ENCODE results near the gene SLC48A1. TPM values are rescaled to one million over a fixed set of nuclear protein-coding genes. Genes with fewer than 3 reads are reported as not detected.
"Not testable (repeated sequence)": the region's sequence is repeated elsewhere in the genome, so short reads cannot be mapped to it uniquely, and the experiment has no call there.

The SLC48A1 gene
- total and polyA plus RNA-seq, 4 donors: 6.1 to 15.4 (median 9.3) TPM

GRCh38 chr12:47808574-47809365 is 35.7 kb downstream of the SLC48A1 start:
- Histone ChIP-seq H3K9ac (ENCODE audit: low read depth in 1 of 2, low read length in 2 of 2) (no peak overlapping the region), H3K4me3 (ENCODE audit: low read depth in 1 of 3, low read length in 3 of 3) (no peak overlapping the region)

GRCh38 chr12:47809518-47809917 is 36.5 kb downstream of the SLC48A1 start:
- 92% methylated on average over 9 of the region's 9 CpGs for WGBS
- H3K27ac ChIP-seq (ENCODE audit: low read depth in 1 of 2, low read length in 2 of 2): not testable (repeated sequence)
- peaks cover 2 to 25% (median 7%) of the 10 kb centered on the region in 4 donors for H3K4me1 ChIP-seq (ENCODE audit: control insufficient read depth in 4 of 4, insufficient read depth in 4 of 4, low read length in 3 of 4)

More at GRCh38 chr12:47808574-47809365, 35.7 kb downstream of the SLC48A1 start:
- Histone ChIP-seq H3K4me1 (ENCODE audit: control insufficient read depth in 4 of 4, insufficient read depth in 4 of 4, low read length in 3 of 4) (peaks cover 2 to 21% (median 7%) of the 10 kb centered on the region in 4 donors), H3K27ac (ENCODE audit: low read depth in 1 of 2, low read length in 2 of 2) (peak overlapping the region; percentile 42 to 57), H3K36me3 (ENCODE audit: control insufficient read depth in 4 of 4, insufficient read depth in 3 of 4, low read depth in 1 of 4, low read length in 3 of 4) (no peaks in the 10 kb centered on the region), H3K27me3 (ENCODE audit: control insufficient read depth in 4 of 4, insufficient read depth in 4 of 4, low read length in 3 of 4) (no peaks in the 10 kb centered on the region), H3K9me3 (ENCODE audit: control insufficient read depth in 4 of 4, low read length in 3 of 4) (no peaks in the 10 kb centered on the region)
- 70% methylated on average over 9 of the region's 9 CpGs for WGBS
- TF ChIP-seq FOXA2 (IDR thresholded peaks at IDR 0.05) (no peak), REST (IDR thresholded peaks at IDR 0.05) (no peak), RAD21 (IDR thresholded peaks at IDR 0.05) (no peak), TAF1 (conservative IDR thresholded peaks at IDR 0.05) (no peak), HNF4A (conservative IDR thresholded peaks at IDR 0.05) (no peak), ZBTB33 (IDR thresholded peaks at IDR 0.05) (no peak)
- no peak for DNase-seq (ENCODE audit: low spot score)

GRCh38 chr12:47811072-47811396 is 38.0 kb downstream of the SLC48A1 start:
- H3K9ac ChIP-seq (ENCODE audit: low read depth in 1 of 2, low read length in 2 of 2): no peak overlapping the region
- no peaks in the 10 kb centered on the region for H3K36me3 ChIP-seq (ENCODE audit: control insufficient read depth in 4 of 4, insufficient read depth in 3 of 4, low read depth in 1 of 4, low read length in 3 of 4)
- no peaks in the 10 kb centered on the region for H3K27me3 ChIP-seq (ENCODE audit: control insufficient read depth in 4 of 4, insufficient read depth in 4 of 4, low read length in 3 of 4)
- H3K4me3 ChIP-seq (ENCODE audit: low read depth in 1 of 3, low read length in 3 of 3): no peak overlapping the region
- no peak for TF ChIP-seq HNF4G (IDR thresholded peaks at IDR 0.05)
- no peak for TF ChIP-seq FOXA2 (IDR thresholded peaks at IDR 0.05)
- TF ChIP-seq RAD21 (IDR thresholded peaks at IDR 0.05): no peak
- no peak for TF ChIP-seq GABPA (IDR thresholded peaks at IDR 0.05 in 1 of 2, conservative IDR thresholded peaks at IDR 0.05 in 1 of 2)
- TF ChIP-seq FOXA1 (IDR thresholded peaks at IDR 0.05): no peak
- TF ChIP-seq TAF1 (conservative IDR thresholded peaks at IDR 0.05): no peak
- TF ChIP-seq ATF3 (IDR thresholded peaks at IDR 0.05): no peak
- no peak for TF ChIP-seq JUND (IDR thresholded peaks at IDR 0.05)
- no peak for TF ChIP-seq RXRA (IDR thresholded peaks at IDR 0.05)
- peaks cover 2 to 25% (median 7%) of the 10 kb centered on the region in 4 donors for H3K4me1 ChIP-seq (ENCODE audit: control insufficient read depth in 4 of 4, insufficient read depth in 4 of 4, low read length in 3 of 4)
- peak overlapping the region; percentile 48 to 93 for H3K27ac ChIP-seq (ENCODE audit: low read depth in 1 of 2, low read length in 2 of 2)
- H3K9me3 ChIP-seq (ENCODE audit: control insufficient read depth in 4 of 4, low read length in 3 of 4): no peaks in the 10 kb centered on the region
- 78% methylated on average over 2 of the region's 2 CpGs for WGBS
- DNase-seq (ENCODE audit: low spot score): no peak

More at GRCh38 chr12:47809518-47809917, 36.5 kb downstream of the SLC48A1 start:
- H3K27me3 ChIP-seq (ENCODE audit: control insufficient read depth in 4 of 4, insufficient read depth in 4 of 4, low read length in 3 of 4); H3K9me3 ChIP-seq (ENCODE audit: control insufficient read depth in 4 of 4, low read length in 3 of 4); H3K9ac ChIP-seq (ENCODE audit: low read depth in 1 of 2, low read length in 2 of 2); H3K36me3 ChIP-seq (ENCODE audit: control insufficient read depth in 4 of 4, insufficient read depth in 3 of 4, low read depth in 1 of 4, low read length in 3 of 4); DNase-seq (ENCODE audit: low spot score); H3K4me3 ChIP-seq (ENCODE audit: low read depth in 1 of 3, low read length in 3 of 3): not testable (repeated sequence)

All from liver (tissue), 9 donors.